CD4-positive, alpha-beta T cell treated with Interleukin-15 for 1 hour (primary cell): ENCODE results near the gene IL6.
A peak's percentile ranks its signal among the peaks of the same experiment; 100 is the strongest.
"Not testable (repeated sequence)": the region's sequence is repeated elsewhere in the genome, so short reads cannot be mapped to it uniquely, and the experiment has no call there.

ENCODE experiments used
- DNase-seq: peaks from one replicate; pipeline ENCODE4 v3.0.0-alpha.2; 2020

The IL6 gene

DNA sequence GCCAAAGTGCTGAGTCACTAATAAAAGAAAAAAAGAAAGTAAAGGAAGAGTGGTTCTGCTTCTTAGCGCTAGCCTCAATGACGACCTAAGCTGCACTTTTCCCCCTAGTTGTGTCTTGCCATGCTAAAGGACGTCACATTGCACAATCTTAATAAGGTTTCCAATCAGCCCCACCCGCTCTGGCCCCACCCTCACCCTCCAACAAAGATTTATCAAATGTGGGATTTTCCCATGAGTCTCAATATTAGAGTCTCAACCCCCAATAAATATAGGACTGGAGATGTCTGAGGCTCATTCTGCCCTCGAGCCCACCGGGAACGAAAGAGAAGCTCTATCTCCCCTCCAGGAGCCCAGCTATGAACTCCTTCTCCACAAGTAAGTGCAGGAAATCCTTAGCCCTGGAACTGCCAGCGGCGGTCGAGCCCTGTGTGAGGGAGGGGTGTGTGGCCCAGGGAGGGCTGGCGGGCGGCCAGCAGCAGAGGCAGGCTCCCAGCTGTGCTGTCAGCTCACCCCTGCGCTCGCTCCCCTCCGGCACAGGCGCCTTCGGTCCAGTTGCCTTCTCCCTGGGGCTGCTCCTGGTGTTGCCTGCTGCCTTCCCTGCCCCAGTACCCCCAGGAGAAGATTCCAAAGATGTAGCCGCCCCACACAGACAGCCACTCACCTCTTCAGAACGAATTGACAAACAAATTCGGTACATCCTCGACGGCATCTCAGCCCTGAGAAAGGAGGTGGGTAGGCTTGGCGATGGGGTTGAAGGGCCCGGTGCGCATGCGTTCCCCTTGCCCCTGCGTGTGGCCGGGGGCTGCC, at the start of gene IL6:
IL6 (plus strand) TSS at position 294 of the 807 bp plus-strand sequence; CDS start at position 357, 63 bp downstream.
- DNase-seq, result peak; percentile 62

DNA sequence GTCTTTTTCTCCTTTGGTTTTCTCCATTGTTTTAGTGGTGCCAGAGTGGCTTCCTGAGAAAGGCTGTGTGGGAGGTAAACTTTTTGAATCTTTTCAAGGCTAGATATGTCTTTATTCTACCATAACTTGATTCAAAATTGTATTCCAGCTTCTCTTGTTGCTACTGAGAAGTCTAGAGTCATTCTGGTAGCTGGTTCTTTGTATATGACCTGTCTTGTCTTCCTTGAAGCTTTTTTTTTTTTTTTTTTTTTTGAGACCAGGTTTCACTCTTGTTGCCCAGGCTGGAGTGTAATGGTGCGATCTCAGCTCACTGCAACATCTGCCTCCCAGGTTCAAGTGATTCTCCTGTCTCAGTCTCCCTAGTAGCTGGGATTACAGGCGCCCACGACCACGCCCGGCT, 49.7 kb upstream of the IL6 start:
- DNase-seq, result not testable (repeated sequence)

DNA sequence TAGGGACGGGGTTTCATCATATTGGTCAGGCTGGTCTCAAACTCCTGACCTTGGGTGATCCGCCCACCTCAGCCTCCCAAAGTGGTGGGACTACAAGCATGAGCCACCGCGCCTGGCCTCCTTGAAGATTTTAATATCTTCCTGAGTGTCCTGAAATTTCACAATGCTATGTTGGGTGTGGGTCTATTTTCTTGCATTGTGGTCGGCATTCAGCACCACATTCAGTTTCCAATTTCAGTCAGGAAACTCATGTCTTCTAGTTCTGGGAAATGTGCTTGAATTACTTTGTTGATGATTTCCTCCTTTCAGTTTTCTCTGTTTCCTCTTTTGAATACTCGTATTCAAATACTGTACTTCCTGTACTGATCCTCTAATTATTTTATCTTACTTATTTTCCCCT, 49.3 kb upstream of the IL6 start:
- DNase-seq, result no peak

DNA sequence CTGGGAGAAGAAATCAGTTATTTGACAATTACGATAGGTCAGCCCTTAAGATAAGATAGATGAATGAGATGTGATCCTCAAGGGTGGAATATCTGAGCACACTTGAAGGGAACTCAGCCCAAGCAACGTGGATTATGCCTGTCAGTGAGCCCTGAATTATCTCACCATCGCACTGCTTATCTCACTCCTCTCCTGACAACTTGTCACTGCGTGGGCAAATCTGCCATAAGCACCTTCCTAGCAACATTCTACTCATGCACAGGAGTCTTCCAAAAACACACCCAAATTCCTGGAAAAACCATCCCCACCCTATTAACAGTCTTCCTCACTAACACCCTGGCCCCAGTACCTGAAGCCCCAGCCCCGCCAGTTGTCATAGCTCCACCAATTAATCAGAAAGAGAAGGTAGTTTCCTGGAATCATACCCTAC, 46.5 kb upstream of the IL6 start:
- no peak for DNase-seq

DNA sequence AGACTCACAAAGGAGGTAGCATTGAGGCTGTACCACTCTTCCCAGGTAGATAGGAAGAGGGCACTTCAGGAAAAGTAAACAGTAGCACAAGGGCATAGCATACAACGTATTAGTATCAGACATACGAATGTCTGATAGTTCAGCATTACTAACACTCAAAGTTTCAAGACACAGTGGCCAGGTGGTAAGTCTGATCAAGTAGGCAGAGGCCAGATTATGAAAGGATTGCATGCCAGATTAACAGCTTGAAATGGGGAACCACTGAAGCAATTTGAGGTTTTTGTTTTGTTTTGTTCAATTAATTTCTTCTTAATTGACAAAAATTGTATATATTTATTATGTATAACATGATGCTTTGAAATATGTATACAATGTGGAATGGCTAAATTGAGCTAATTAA, 45.7 kb upstream of the IL6 start:
- DNase-seq, result no peak

DNA sequence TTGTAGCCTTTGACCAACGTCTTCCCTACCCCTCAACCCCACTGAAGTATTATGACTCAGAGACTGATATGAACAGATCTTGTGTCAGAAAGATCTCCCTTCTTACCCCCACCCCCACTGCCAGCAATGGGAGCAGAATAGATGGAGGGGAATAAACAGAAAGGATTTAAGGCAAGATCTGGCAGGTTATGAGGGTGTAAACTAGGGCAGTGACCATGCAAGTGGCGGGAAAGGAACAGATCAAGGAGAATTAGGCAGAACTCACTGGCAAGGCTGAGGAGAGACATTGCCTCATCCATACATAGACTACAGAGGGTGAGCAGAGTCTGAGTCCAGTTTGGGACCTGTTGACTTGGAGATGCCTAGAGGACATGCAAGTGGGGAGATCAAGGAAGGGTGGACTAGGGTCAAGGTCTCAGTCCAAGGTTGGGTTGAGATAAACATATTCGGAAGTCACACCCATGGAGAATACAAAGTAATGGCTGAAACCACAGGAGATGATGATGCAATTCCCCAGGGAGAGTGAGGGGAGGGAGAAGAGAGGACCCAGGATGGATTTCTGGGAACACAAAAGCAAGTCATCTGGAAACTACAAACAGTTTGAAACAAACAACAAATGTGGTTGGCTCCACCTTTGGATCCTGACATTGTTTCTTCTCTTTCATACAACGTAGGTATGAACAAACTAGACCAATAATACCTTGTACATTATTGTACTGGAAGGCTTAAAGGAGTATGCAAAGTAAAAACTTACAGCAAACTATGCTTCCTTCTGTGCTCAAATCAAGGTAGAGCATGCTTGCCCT, 44.9 kb upstream of the IL6 start:
- no peak for DNase-seq

DNA sequence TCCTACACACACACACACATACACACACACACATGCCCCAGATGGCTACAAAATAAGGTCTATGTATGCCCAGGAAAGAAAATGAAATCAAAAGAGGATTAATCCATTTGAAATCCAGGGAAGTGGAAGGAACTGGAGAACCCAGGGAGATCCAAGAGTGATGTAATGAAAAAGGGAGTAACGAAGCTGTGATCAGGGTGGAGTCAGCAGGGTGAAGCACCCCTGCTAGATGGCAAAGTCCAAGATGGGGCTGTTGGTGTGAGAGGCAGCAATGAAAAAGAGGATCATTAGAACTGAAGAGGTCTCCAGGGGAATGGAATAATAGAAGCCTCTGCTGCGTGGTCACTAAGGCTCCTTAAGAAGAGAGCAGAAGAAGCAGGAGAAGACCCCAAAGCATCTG, 43.6 kb upstream of the IL6 start:
- no peak for DNase-seq

DNA sequence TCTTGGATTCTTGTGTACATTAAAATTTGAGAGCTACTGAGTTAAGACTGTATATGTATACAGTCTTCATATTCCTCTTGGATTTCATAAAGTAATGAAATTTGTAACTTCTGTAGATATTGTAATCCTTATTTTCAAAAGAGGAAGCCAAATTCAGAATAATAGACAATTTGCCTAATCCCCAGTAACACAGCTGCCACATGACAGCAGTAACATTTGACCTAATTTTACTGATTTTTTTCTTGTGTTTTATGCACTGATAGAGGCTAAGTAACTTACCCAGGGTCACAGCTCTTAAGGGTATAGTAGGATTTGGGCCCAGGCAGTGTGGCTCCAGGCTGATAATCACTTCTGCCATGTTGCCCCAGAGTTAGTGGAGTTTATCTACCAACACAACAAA, 40.4 kb upstream of the IL6 start:
- no peak for DNase-seq

DNA sequence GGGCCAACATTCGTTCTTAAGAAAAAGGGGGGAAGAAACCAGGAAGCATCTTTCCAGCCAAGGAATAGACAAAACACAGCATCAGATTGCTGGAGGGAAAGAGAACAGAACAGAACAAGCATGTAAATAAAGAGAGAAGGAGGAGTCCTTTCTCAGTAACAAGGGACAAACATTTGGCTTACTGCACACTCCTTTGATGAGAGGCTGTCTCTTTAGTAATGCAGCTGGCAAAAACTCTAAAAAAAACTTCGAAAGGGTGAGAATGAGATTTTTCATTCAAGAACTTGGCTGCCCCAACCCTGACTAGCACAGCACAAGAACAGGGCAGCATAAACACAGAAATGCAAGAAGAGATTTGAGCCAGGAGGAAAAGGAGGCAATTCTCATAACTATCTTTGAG, 38.9 kb upstream of the IL6 start:
- no peak for DNase-seq

DNA sequence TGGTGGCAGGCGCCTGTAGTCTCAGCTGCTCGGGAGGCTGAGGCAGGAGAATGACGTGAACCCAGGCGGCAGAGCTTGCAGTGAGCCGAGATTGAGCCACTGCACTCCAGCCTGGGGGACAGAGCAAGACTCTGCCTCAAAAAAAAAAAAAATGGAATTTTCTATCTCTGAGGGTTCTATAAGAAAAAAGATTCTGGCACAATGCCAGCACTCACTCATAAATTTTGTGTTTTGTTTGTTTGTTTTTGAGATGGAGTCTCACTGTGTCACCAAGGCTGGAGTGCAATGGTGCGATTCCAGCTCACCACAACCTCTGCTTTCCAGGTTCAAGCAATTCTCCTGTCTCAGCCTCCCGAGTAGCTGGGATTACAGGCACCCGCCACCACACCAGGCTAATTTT, 38.1 kb upstream of the IL6 start:
- not testable (repeated sequence) for DNase-seq

DNA sequence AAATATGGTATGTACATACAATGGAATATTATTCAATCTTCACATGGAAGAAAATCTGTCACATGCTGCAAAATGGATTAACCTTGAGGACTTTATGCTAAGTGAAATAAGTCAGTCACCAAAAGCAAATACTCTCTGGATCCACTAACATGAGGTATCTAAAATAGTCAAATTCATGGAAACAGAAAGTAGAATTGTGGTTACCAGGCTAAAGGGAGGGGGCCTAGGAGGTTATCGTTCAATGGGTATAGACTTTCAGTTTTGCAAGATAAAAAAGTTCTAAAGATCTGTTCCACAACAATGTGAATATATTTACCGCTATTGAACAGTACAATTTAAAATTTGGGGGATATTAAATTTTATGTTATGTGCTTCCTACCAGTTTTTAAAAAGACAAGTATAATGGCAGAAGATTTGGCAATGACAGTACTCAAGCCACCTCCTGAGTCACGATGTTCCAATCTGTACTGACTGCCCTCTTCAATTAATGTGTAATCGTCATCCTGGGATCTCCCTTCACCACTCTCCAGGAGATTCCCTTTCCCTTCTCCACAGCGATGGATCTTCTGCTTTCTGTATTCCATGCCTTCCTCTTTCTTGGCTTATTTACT, 32.3 kb upstream of the IL6 start:
- DNase-seq, result no peak

DNA sequence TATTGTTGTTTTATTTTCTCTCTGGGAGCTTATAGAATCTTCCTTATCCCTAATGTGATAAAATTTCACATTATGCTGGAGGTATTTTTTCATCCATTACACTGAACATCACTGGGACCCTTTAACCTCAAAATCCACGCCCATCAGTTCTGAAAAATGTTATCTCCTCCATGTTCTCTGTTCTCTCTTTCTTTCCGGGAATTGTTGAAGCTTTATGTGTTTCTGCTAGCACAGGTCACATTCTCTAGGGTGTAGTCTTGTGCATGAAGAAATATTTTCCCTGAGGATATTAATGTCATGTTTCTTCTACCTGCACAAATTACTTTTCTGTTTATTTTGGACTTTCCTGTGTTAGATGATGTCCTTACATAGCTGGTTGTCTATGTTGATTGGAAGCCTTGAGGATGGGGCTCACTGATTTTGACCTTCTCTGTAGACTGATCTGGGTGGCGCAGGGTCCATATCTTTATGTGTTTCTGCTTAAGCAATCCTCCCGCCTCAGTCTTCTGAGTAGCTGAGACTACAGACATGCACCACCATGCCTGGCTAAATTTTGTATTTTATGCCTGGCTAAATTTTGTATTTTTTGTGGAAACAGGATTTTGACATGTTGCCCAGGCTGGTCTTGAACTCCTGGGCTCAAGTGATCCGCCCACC, 31.4 kb upstream of the IL6 start:
- no peak for DNase-seq

DNA sequence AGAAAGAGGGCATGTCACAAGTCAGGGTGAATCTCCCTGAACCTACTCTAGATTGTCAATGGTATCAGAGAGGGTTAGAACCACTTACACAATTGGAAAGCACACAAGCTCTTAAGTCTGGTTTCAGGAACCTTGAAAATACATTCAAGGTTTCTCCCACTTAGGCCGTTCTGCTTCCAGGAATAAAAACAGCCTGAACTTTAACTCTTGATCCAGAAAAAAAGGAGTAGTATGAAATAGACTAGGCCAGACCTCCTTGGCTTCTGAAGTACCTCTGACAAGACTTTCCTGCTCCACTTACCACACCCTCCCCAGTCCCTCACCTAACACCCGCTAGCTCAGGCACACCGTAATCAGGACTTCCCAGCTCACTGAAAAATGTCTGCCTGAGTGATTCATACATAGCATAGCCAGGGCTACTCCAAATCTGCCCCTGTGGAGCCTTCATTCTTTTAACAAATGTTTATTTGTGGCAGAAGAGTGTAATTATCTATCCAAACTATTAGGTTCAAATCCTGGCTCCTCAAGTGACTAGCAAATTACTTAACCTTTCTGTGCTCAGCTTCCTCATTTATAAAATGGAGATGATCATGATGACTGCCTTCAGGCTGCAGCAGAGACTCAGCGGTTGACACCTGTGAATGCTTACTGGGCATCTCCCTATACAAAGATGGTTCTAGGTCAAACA, 30.3 kb upstream of the IL6 start:
- DNase-seq, result no peak

DNA sequence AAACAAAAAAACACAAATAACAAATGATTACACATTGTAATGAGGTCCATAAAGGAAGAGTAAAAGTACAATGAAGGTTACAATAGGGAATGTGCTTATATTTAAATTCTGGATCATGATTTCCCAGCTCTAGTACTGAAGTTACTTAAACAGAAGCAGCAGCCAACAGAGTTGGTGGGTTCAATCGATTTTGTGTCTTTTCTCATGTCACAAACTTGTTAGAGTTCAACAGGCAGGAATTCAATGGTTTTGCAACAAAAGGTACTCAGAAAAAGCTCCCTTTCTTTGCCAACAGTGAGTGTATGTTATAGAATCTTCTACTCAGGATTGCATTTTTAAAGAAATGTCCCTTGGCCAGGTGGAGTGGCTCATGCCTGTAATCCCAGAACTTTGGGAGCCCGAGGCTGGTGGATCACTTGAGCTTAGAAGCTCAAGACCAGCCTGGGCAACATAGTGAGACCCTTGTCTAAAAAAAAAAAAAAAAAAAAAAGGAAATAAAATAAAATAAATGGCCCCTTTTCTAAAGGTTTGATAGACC, 29.6 kb upstream of the IL6 start:
- no peak for DNase-seq

DNA sequence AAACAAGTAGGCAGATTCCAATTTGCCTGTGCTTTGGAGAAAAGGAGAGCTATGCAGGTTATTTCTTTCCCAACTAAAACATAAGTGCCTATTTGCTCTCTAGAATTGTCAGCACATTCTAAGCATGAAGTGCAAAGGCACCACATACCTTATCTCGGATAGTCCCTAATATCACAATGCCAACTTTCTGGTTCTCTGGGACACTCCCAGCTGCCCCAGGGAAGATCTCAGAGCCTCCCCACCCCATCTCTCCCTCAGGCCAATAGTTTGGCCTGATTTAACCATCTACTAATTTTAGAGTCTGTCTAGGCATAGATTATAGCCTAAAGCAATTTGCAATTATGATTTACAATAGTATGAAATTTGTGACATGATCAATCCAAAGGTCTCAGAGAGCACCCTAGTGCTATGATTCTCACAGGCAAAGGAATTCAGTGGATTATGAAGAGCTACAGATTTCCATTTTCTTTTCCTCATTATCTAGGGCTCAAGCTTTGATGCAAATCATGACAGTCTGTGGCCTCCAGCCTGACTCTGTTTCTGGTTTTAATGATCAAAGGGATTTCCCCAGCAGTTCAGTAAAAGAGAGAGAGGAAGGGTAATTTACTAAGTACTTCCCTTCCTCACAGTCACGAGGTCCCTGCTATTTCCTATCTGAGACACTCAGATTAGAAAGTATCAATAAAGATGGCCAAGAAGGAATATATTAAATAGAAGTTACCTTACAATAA, 29.0 kb upstream of the IL6 start:
- no peak for DNase-seq

DNA sequence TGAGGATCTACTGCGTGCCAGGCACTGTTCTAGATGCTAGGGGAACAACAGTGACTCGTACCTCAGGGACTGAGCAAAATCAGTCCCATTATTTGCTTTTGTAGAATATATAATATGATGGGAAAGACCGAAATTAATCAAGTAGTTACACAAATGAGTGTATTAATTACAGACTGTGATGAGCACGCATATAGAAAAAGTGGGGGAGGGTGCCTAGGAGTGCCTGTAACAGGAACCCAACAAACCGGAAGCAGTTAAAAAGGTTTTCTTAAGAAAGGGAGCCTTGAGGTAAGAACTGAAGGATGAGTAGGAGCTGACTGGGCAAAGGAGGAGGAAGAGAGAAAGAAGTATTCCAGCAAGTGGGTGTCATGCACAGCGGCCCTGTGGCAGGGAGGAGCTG, 28.2 kb upstream of the IL6 start:
- no peak for DNase-seq

DNA sequence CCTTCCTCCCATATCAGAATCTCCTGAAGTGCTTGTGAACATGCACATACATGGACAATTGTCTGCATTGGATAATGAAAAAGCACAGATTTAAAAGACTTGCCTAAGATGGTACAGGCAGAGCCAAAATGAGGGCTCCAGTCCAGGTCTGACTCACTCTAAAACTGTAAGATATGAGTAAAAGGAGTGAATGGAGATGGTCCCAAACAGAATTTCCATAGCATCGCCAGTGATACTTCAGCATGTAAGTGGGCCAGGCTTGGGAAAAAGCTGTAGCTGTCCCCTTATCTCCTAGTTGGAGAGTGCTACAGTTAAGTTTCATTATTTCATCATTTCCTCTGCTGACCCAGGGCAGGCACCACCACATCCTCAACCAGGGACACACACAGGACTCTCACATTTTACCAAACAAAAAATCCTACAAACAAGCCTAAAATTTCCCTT, 26.4 kb upstream of the IL6 start:
- no peak for DNase-seq

DNA sequence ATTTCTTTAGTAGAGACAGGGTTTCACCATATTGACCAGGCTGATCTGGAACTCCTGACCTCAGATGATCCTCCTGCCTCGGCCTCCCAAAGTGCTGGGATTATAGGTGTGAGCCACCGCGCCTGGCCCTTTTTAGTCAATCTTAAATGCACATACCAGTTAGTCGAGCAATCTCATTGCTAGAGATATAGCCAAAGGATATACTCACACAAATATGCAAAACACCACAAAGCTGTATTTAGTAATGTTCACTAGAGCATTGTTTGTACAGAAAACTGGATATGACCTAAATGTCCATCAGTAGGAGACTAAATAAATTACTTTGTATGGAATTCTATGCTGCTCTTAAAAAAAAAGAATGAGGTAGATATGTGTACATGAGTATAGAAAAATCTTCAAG, 24.5 kb upstream of the IL6 start:
- DNase-seq, result no peak

DNA sequence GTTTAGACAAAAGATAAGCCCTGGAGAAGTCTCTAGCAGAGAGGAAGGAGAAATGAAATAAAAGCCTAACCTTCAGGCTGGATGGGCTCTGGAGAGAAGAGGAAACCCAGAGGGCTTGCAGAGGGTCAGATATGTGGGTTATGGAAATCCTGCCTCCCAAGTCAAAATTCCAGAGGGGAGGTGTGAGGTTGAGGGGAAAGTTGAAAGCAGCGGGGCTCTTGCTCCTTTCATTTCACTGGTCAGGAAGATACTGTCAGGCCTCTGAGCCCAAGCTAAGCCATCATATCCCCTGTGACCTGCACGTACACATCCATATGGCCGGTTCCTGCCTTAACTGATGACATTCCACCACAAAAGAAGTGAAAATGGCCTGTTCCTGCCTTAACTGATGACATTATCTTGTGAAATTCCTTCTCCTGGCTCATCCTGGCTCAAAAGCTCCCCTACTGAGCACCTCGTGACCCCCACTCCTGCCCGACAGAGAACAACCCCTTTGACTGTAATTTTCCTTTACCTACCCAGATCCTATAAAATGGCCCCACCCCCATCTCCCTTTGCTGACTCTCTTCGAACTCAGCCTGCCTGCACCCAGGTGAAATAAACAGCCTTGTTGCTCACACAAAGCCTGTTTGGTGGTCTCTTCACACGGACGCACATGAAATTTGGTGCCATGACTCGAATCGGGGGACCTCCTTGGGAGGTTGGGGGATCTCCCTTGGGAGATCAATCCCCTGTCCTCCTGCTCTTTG, 23.7 kb upstream of the IL6 start:
- DNase-seq, result not testable (repeated sequence)

DNA sequence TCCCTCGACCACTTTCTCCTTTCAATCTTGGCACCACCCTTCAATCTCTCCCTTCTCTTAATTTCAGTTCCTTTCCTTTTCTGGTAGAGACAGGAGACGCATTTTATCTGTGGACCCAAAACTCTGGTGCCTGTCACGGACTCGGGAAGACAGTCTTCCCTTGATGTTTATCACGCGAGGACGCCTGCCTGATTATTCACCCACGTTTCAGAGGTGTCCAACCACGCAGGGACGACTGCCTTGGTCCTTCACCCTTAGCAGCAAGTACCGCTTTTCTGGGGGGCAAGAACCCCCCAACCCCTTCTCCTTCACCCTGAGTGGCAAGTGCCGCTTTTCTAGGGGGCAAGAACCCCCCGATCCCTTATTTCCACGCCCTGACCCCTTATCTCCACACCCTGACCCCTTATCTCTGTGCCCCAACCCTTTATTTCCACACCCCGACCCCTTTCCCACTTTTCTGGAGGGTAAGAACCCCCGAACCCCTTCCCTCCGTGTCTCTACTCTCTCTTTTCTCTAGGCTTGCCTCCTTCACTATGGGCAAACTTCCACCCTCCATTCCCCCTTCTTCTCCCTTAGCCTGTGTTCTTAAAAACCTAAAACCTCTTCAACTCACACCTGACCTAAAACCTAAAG, 22.9 kb upstream of the IL6 start:
- DNase-seq, result not testable (repeated sequence)
